CD4-positive, alpha-beta T cell (primary cell): ENCODE results near the gene HIF1A. TPM values are rescaled to one million over a fixed set of nuclear protein-coding genes. Genes with fewer than 3 reads are reported as not detected.
A peak's percentile ranks its signal among the peaks of the same experiment; 100 is the strongest.

ENCODE experiments used
- ATAC-seq: fragments of 200-7000 bp; cut with Tn5 transposase; one replicate; pipeline ENCODE4 v1.10.0; 2022; ENCODE audit warnings: mild to moderate bottlenecking; ENCODE audit not compliant: poor library complexity
- CTCF ChIA-PET: fragments of 350-600 bp; sonication (Branson Sonifier 250); formaldehyde crosslinking; loops from one replicate; lab custom pipeline; 2021; ENCODE audit warnings: antibody characterized with exemption, inconsistent platforms; lab: Charles Lee
- POLR2A ChIA-PET: fragments of 350-600 bp; sonication (Branson Sonifier 250); formaldehyde crosslinking; loops from one replicate; lab custom pipeline; 2021; ENCODE audit warnings: antibody characterized with exemption, inconsistent platforms; lab: Charles Lee
- DNase-seq, 14 experiments: peaks; one replicate each; pipeline ENCODE4 v3.0.0-alpha.2; 2013 to 2020; ENCODE audit warnings: mixed read lengths in 2 of 14
- H3K27ac ChIP-seq, 2 donors: one replicate each; pipeline versions ENCODE4 v1.5.1 to v1.7.0; 2013; ENCODE audit warnings: low read length in 2 of 2, low read depth in 1 of 2, mild to moderate bottlenecking in 1 of 2
- H3K27me3 ChIP-seq, 2 experiments: 1 replicate in 1 of 2; 2 replicates in 1 of 2; pipeline versions ENCODE4 v1.6.1 to v1.7.0; 2013; ENCODE audit warnings: low read length in 2 of 2, control low read depth in 1 of 2, mild to moderate bottlenecking in 1 of 2, moderate library complexity in 1 of 2; ENCODE audit not compliant: insufficient read depth in 2 of 2, control insufficient read depth in 1 of 2
- H3K36me3 ChIP-seq: one replicate; pipeline ENCODE4 v1.6.1; 2013; ENCODE audit warnings: low read length, control low read depth; ENCODE audit not compliant: insufficient read depth
- H3K4me1 ChIP-seq: one replicate; pipeline ENCODE4 v1.6.1; 2013; ENCODE audit warnings: low read length, control low read depth; ENCODE audit not compliant: insufficient read depth
- H3K4me3 ChIP-seq: one replicate; pipeline ENCODE4 v1.5.1; 2013; ENCODE audit warnings: mild to moderate bottlenecking, low read length, moderate library complexity
- H3K9me3 ChIP-seq, 2 experiments: 1 replicate in 1 of 2; 2 replicates in 1 of 2; pipeline versions ENCODE4 v1.6.1 to v1.7.0; 2013; ENCODE audit warnings: low read length in 2 of 2, mild to moderate bottlenecking in 2 of 2, control low read depth in 1 of 2, moderate library complexity in 1 of 2; ENCODE audit not compliant: control insufficient read depth in 1 of 2, insufficient read depth in 1 of 2
- H3K27ac Mint-ChIP-seq: one replicate; pipeline ENCODE4 v1.8.0; 2020; ENCODE audit warnings: mixed read lengths
- H3K27me3 Mint-ChIP-seq: one replicate; pipeline ENCODE4 v1.8.0; 2021; ENCODE audit warnings: mixed read lengths
- H3K36me3 Mint-ChIP-seq: one replicate; pipeline ENCODE4 v1.8.0; 2021; ENCODE audit warnings: low read depth, mixed read lengths
- H3K4me1 Mint-ChIP-seq: one replicate; pipeline ENCODE4 v1.8.0; 2021; ENCODE audit warnings: low read depth, mixed read lengths
- H3K4me3 Mint-ChIP-seq: one replicate; pipeline ENCODE4 v1.8.0; 2020; ENCODE audit warnings: mild to moderate bottlenecking, mixed read lengths
- H3K9me3 Mint-ChIP-seq: one replicate; pipeline ENCODE4 v1.8.0; 2020; ENCODE audit warnings: mixed read lengths
- CTCF ChIP-seq: fragments of 200-600 bp; IDR thresholded peaks from one replicate; pipeline ENCODE4 v1.8.0; 2022; ENCODE audit warnings: antibody characterized with exemption, mild to moderate bottlenecking
- intact Hi-C, 2 experiments: fragments of 100-400 bp; cut with DNase I in 1 of 2; cut with micrococcal nuclease in 1 of 2; formaldehyde crosslinking; loops; one replicate each; pipeline versions ENCODE4 v1.15.1 to v1.9.0; 2023 to 2025; cut with DNase I, micrococcal nuclease
- total RNA-seq, 174 experiments: library from RNA in 2 of 174; stranded (reverse) in 2 of 174; gene quantifications; one replicate each; pipeline ENCODE4 v1.2.3 and lab custom pipeline; 2021 to 2026

The HIF1A gene
- total RNA-seq, 2 experiments from 2014 or later, result 350 to 369 TPM

GRCh38 chr14:61690982-61691381 lies 4.3 kb upstream of the HIF1A start:
- intact Hi-C loops, result loop anchor here (2.0 to 10.0 kb wide), 3 partner anchors 16 to 1446 kb away; partner anchors contain the start of gene PPM1A (in 1 of the 2)
- peak overlapping the region; percentile 69 for H3K27ac Mint-ChIP-seq
- ATAC-seq (no peak), DNase-seq (peak in 1 of 14 experiments; percentile 21)
- H3K9me3 Mint-ChIP-seq, result peaks cover 6% of the 10 kb centered on the region
- H3K4me3 ChIP-seq, result no peak overlapping the region
- peaks cover 0 to 4% of the 10 kb centered on the region in 2 experiments for H3K9me3 ChIP-seq
- no peaks in the 10 kb centered on the region for H3K36me3 ChIP-seq
- TF ChIP-seq CTCF, result no peak
- ChIA-PET CTCF (interaction anchor here (0.7 to 1.1 kb wide), 2 partner anchors 13 to 27 kb away, joined by 3 read pairs; no protein-coding TSS in a partner anchor), POLR2A (interaction anchor here (0.6 to 1.6 kb wide), 10 partner anchors 10 to 71 kb away, joined by 3 to 9 read pairs (median 3); partner anchors contain the start of gene SNAPC1)
- H3K27ac ChIP-seq, result peak overlapping the region in 1 of 2 donors; percentile 47
- H3K4me1 Mint-ChIP-seq, result peaks cover 38% of the 10 kb centered on the region
- peak overlapping the region; percentile 44 for H3K4me3 Mint-ChIP-seq
- H3K27me3 Mint-ChIP-seq, result peaks cover 3% of the 10 kb centered on the region
- H3K36me3 Mint-ChIP-seq, result peaks cover 2% of the 10 kb centered on the region
- no peaks in the 10 kb centered on the region for H3K27me3 ChIP-seq
- H3K4me1 ChIP-seq, result peaks cover 17% of the 10 kb centered on the region

GRCh38 chr14:61691495-61691894 lies 3.8 kb upstream of the HIF1A start:
- H3K27ac Mint-ChIP-seq, result peak overlapping the region; percentile 69
- H3K9me3 Mint-ChIP-seq, result peaks cover 5% of the 10 kb centered on the region
- intact Hi-C loops, result loop anchor here (2.0 to 10.0 kb wide), 3 partner anchors 17 to 1447 kb away; partner anchors contain the start of gene PPM1A (in 1 of the 2)
- peaks cover 2% of the 10 kb centered on the region for H3K27me3 Mint-ChIP-seq
- no peak for ATAC-seq
- Histone ChIP-seq H3K4me3 (no peak overlapping the region), H3K4me1 (peaks cover 17% of the 10 kb centered on the region), H3K27me3 (no peaks in the 10 kb centered on the region), H3K36me3 (no peaks in the 10 kb centered on the region), H3K27ac (peak overlapping the region in 1 of 2 donors; percentile 47), H3K9me3 (peaks cover 0 to 4% of the 10 kb centered on the region in 2 experiments)
- peak overlapping the region; percentile 44 for H3K4me3 Mint-ChIP-seq
- ChIA-PET CTCF (interaction anchor here (0.7 to 1.1 kb wide), 2 partner anchors 13 to 28 kb away, joined by 3 read pairs; no protein-coding TSS in a partner anchor), POLR2A (interaction anchor here (0.7 to 1.6 kb wide), 11 partner anchors 10 to 121 kb away, joined by 3 to 9 read pairs (median 3); partner anchors contain the start of gene SNAPC1)
- peaks cover 38% of the 10 kb centered on the region for H3K4me1 Mint-ChIP-seq
- H3K36me3 Mint-ChIP-seq, result peaks cover 7% of the 10 kb centered on the region
- peak in 2 of 14 experiments; percentile 32 to 36 for DNase-seq
- TF ChIP-seq CTCF, result no peak

- peaks cover 0 to 4% of the 10 kb centered on the region in 2 experiments for H3K9me3 ChIP-seq
- H3K27ac ChIP-seq, result peak overlapping the region; percentile 66 to 91
- Mint-ChIP-seq H3K9me3 (no peaks in the 10 kb centered on the region), H3K27me3 (no peaks in the 10 kb centered on the region), H3K36me3 (peaks cover 17% of the 10 kb centered on the region), H3K27ac (peak overlapping the region; percentile 97), H3K4me3 (peak overlapping the region; percentile 98), H3K4me1 (peaks cover 62% of the 10 kb centered on the region)
- no peak for ATAC-seq
- DNase-seq, result no peak
- ChIA-PET CTCF (interaction anchor here (1.2 kb wide), 1 partner anchor 70 kb away, joined by 4 read pairs; no protein-coding TSS in a partner anchor), POLR2A (interaction anchor here (0.8 to 3.2 kb wide), 11 partner anchors 13 to 371 kb away, joined by 4 to 27 read pairs (median 9); partner anchors contain the start of gene SNAPC1)
- intact Hi-C loops, result loop anchor here (2.0 to 10.0 kb wide), 4 partner anchors 23 to 1449 kb away; partner anchors contain the start of gene PPM1A (in 1 of the 2)
- TF ChIP-seq CTCF, result no peak
- H3K36me3 ChIP-seq, result no peaks in the 10 kb centered on the region
- no peaks in the 10 kb centered on the region for H3K27me3 ChIP-seq
- H3K4me1 ChIP-seq, result peaks cover 17% of the 10 kb centered on the region
- H3K4me3 ChIP-seq, result no peak overlapping the region
These were observed 1.3 kb upstream of the HIF1A start for GRCh38 chr14:61694039-61694438.
